ENCODE results near the gene NCK1.

The NCK1 gene

DNA sequence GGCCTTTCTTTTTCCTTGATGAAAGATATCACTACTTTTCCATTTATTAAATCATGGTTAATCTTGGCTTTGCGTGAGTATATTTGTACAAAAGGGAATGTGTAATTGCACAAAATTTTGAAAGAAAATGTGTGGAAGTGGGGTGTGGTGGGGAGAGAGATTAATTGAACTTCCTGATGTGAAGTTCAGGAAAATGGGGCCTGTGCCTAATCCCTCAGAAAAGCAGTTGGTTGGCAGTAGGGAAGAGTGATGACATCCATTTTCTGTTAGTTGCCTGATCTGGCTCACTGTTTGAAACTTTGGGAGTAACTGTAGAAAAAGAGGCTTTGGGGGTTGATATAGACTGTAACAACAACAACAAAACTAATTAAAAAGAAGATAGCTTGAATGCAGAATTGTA, 85.0 kb downstream of the NCK1 start:
- no peak for DNase-seq (ENCODE audit: low read depth in 1 of 2, low spot score in 1 of 2)

DNA sequence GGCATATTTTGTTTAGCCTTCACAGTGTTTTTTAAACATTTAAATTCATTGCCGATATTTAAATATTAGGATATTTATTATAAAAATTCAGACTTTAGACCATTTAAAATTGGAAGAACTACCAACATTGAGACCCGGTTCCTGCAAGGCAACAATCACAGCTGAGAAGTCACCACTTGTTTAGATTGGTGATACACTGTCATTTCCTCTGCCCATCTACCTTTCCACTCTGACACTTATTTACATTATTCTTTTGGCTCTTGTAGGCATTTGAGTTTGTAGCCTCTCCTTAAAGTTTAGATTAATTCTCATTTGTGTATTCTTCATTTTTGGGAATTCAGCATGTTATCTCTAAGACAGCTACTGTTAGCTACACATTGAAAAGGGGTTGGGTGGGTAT, 85.5 kb downstream of the NCK1 start:
- DNase-seq (ENCODE audit: low read depth in 1 of 2, low spot score in 1 of 2) = no peak
- no peak overlapping the region for H3K27ac ChIP-seq (replicated peaks)
- TF ChIP-seq POLR2AphosphoS5 (IDR thresholded peaks at IDR 0.05; ENCODE audit: low read depth) = no peak
- TF ChIP-seq, protein P1, sequence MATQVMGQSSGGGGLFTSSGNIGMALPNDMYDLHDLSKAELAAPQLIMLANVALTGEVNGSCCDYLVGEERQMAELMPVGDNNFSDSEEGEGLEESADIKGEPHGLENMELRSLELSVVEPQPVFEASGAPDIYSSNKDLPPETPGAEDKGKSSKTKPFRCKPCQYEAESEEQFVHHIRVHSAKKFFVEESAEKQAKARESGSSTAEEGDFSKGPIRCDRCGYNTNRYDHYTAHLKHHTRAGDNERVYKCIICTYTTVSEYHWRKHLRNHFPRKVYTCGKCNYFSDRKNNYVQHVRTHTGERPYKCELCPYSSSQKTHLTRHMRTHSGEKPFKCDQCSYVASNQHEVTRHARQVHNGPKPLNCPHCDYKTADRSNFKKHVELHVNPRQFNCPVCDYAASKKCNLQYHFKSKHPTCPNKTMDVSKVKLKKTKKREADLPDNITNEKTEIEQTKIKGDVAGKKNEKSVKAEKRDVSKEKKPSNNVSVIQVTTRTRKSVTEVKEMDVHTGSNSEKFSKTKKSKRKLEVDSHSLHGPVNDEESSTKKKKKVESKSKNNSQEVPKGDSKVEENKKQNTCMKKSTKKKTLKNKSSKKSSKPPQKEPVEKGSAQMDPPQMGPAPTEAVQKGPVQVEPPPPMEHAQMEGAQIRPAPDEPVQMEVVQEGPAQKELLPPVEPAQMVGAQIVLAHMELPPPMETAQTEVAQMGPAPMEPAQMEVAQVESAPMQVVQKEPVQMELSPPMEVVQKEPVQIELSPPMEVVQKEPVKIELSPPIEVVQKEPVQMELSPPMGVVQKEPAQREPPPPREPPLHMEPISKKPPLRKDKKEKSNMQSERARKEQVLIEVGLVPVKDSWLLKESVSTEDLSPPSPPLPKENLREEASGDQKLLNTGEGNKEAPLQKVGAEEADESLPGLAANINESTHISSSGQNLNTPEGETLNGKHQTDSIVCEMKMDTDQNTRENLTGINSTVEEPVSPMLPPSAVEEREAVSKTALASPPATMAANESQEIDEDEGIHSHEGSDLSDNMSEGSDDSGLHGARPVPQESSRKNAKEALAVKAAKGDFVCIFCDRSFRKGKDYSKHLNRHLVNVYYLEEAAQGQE (IDR thresholded peaks at IDR 0.05; ENCODE audit: insufficient replicate concordance, low read depth) = no peak
- no peaks in the 10 kb centered on the region for H3K27me3 ChIP-seq (ENCODE audit: insufficient read depth, poor library complexity, severe bottlenecking)
- no peak overlapping the region for H3K4me3 ChIP-seq (replicated peaks; ENCODE audit: insufficient read depth, low read length)

More for the DNA sequence above, 85.0 kb downstream of the NCK1 start:
- no peak overlapping the region for H3K4me3 ChIP-seq (replicated peaks; ENCODE audit: insufficient read depth, low read length)
- TF ChIP-seq, protein P1 (IDR thresholded peaks at IDR 0.05; ENCODE audit: insufficient replicate concordance, low read depth) = no peak
- TF ChIP-seq, protein P2, sequence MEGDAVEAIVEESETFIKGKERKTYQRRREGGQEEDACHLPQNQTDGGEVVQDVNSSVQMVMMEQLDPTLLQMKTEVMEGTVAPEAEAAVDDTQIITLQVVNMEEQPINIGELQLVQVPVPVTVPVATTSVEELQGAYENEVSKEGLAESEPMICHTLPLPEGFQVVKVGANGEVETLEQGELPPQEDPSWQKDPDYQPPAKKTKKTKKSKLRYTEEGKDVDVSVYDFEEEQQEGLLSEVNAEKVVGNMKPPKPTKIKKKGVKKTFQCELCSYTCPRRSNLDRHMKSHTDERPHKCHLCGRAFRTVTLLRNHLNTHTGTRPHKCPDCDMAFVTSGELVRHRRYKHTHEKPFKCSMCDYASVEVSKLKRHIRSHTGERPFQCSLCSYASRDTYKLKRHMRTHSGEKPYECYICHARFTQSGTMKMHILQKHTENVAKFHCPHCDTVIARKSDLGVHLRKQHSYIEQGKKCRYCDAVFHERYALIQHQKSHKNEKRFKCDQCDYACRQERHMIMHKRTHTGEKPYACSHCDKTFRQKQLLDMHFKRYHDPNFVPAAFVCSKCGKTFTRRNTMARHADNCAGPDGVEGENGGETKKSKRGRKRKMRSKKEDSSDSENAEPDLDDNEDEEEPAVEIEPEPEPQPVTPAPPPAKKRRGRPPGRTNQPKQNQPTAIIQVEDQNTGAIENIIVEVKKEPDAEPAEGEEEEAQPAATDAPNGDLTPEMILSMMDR (IDR thresholded peaks at IDR 0.05; ENCODE audit: insufficient read depth, low read length) = no peak
- TF ChIP-seq SPI1 (IDR thresholded peaks at IDR 0.05; ENCODE audit: borderline replicate concordance, low read depth) (no peak), GABPA (IDR thresholded peaks at IDR 0.05; ENCODE audit: low read depth) (no peak), POLR2AphosphoS5 (IDR thresholded peaks at IDR 0.05; ENCODE audit: low read depth) (no peak)
- H3K27ac ChIP-seq (replicated peaks) = no peak overlapping the region
- H3K27me3 ChIP-seq (ENCODE audit: insufficient read depth, poor library complexity, severe bottlenecking) = no peaks in the 10 kb centered on the region

DNA sequence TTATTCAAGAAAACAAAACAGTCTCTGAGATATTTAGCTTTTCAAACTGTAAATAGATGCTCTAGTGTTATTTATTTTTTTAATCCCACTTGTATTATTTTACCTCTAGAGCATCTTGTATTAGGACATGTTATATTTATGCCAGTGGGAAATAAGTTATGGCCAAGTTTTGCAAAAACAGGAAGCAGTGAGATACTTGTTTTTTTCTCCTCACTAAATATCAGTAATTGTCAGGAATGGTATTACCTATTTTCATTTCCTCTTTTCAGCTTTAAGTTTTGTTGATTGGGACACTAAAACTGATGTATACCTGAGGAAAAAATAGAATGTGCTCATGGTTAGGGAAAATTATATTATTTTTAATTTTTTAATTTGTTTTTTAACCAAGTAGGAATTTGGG, 87.1 kb downstream of the NCK1 start:
- TF ChIP-seq POLR2AphosphoS5 (IDR thresholded peaks at IDR 0.05; ENCODE audit: low read depth) (no peak), SPI1 (IDR thresholded peaks at IDR 0.05; ENCODE audit: borderline replicate concordance, low read depth) (no peak), GABPA (IDR thresholded peaks at IDR 0.05; ENCODE audit: low read depth) (no peak)
- TF ChIP-seq, protein P2 (IDR thresholded peaks at IDR 0.05; ENCODE audit: insufficient read depth, low read length) = no peak
- TF ChIP-seq, protein P1 (IDR thresholded peaks at IDR 0.05; ENCODE audit: insufficient replicate concordance, low read depth) = no peak
- no peak overlapping the region for H3K4me3 ChIP-seq (replicated peaks; ENCODE audit: insufficient read depth, low read length)
- no peak for DNase-seq (ENCODE audit: low read depth in 1 of 2, low spot score in 1 of 2)
- H3K27ac ChIP-seq (replicated peaks) = no peak overlapping the region
- no peaks in the 10 kb centered on the region for H3K27me3 ChIP-seq (ENCODE audit: insufficient read depth, poor library complexity, severe bottlenecking)

DNA sequence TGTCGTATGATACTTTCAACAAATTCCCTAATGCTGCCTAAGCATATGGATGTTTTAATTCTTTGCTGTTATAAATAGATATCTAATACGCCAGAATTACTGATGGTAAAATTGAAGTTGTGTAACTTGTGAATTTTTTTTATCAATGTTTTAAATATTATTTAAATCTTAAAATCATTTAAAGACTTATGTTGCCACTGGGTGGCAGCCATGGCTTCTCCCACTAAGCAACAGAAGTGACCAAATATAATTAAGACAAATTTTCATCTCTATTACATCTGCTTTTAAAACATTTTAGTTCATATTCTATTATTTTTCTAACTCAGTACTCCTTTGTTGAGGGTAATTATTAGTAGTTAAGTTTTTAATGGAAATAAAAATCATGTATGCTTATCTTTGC, 87.7 kb downstream of the NCK1 start:
- TF ChIP-seq SPI1 (IDR thresholded peaks at IDR 0.05; ENCODE audit: borderline replicate concordance, low read depth) (no peak), GABPA (IDR thresholded peaks at IDR 0.05; ENCODE audit: low read depth) (no peak)
- Histone ChIP-seq H3K27ac (replicated peaks) (no peak overlapping the region), H3K4me3 (replicated peaks; ENCODE audit: insufficient read depth, low read length) (no peak overlapping the region), H3K27me3 (ENCODE audit: insufficient read depth, poor library complexity, severe bottlenecking) (no peaks in the 10 kb centered on the region)
- no peak for DNase-seq (ENCODE audit: low read depth in 1 of 2, low spot score in 1 of 2)
